H9 (cell line): ENCODE measurements around the gene CDC5L. TPM values are rescaled to one million over a fixed set of nuclear protein-coding genes. Genes with fewer than 3 reads are reported as not detected.

Source experiments
- DNase-seq: peaks from one replicate; pipeline ENCODE4 v3.0.0-alpha.2; 2017
- H2AFZ ChIP-seq: one replicate; pipeline ENCODE4 v1.6.1; 2013; ENCODE audit warnings: mild to moderate bottlenecking, low read length, control low read depth, moderate library complexity
- H2AK5ac ChIP-seq: 2 replicates; pipeline ENCODE4 v1.6.1; 2013; ENCODE audit warnings: low read length, control low read depth, mixed read lengths; ENCODE audit not compliant: insufficient read length
- H2BK120ac ChIP-seq: one replicate; pipeline ENCODE4 v1.6.1; 2013; ENCODE audit warnings: low read depth, mild to moderate bottlenecking, low read length, control low read depth, inconsistent platforms; ENCODE audit not compliant: poor library complexity, severe bottlenecking
- H2BK12ac ChIP-seq: 2 replicates; pipeline ENCODE4 v1.6.1; 2013; ENCODE audit warnings: low read length, control low read depth, mixed read lengths, low read depth; ENCODE audit not compliant: insufficient read length
- H2BK15ac ChIP-seq: 2 replicates; pipeline ENCODE4 v1.6.1; 2013; ENCODE audit warnings: low read depth, low read length, control low read depth
- H2BK20ac ChIP-seq: one replicate; pipeline ENCODE4 v1.6.1; 2013; ENCODE audit warnings: low read depth, mild to moderate bottlenecking, low read length, control low read depth, inconsistent platforms; ENCODE audit not compliant: poor library complexity, severe bottlenecking
- H2BK5ac ChIP-seq: 2 replicates; pipeline ENCODE4 v1.6.1; 2013; ENCODE audit warnings: low read length, control low read depth, mixed read lengths; ENCODE audit not compliant: insufficient read length
- H3K14ac ChIP-seq: 2 replicates; pipeline ENCODE4 v1.6.1; 2013; ENCODE audit warnings: low read length, control low read depth; ENCODE audit not compliant: insufficient read depth
- H3K18ac ChIP-seq: 2 replicates; pipeline ENCODE4 v1.6.1; 2013; ENCODE audit warnings: low read depth, mild to moderate bottlenecking, mixed read lengths, low read length, control low read depth; ENCODE audit not compliant: insufficient read length
- H3K23ac ChIP-seq: 2 replicates; pipeline ENCODE4 v1.6.1; 2013; ENCODE audit warnings: low read length, control low read depth, mixed read lengths, low read depth; ENCODE audit not compliant: insufficient read length
- H3K23me2 ChIP-seq: 2 replicates; pipeline ENCODE4 v1.6.1; 2013; ENCODE audit warnings: low read depth, mild to moderate bottlenecking, mixed read lengths, low read length, control low read depth; ENCODE audit not compliant: insufficient read length, poor library complexity, severe bottlenecking
- H3K27ac ChIP-seq: 2 replicates; pipeline ENCODE4 v1.5.1; 2013; ENCODE audit warnings: low read length, control low read depth, mixed read lengths, low read depth; ENCODE audit not compliant: insufficient read length
- H3K27me3 ChIP-seq: 2 replicates; pipeline ENCODE4 v1.6.1; 2013; ENCODE audit warnings: low read length, control low read depth, inconsistent platforms; ENCODE audit not compliant: insufficient read depth
- H3K4ac ChIP-seq: 2 replicates; pipeline ENCODE4 v1.6.1; 2013; ENCODE audit warnings: low read depth, mild to moderate bottlenecking, control low read depth, inconsistent platforms, low read length, moderate library complexity
- H3K4me1 ChIP-seq: 2 replicates; pipeline ENCODE4 v1.6.1; 2013; ENCODE audit warnings: low read length, control low read depth, inconsistent platforms; ENCODE audit not compliant: insufficient read depth
- H3K4me2 ChIP-seq: 2 replicates; pipeline ENCODE4 v1.6.1; 2013; ENCODE audit warnings: low read length, control low read depth, mixed read lengths; ENCODE audit not compliant: insufficient read length, insufficient read depth
- H3K56ac ChIP-seq: 2 replicates; pipeline ENCODE4 v1.6.1; 2013; ENCODE audit warnings: low read depth, mild to moderate bottlenecking, mixed read lengths, low read length, control low read depth; ENCODE audit not compliant: insufficient read length
- H3K79me1 ChIP-seq: 2 replicates; pipeline ENCODE4 v1.6.1; 2013; ENCODE audit warnings: low read depth, mild to moderate bottlenecking, moderate library complexity, low read length, control low read depth, inconsistent platforms; ENCODE audit not compliant: insufficient read depth, poor library complexity, severe bottlenecking
- H3K79me2 ChIP-seq: 2 replicates; pipeline ENCODE4 v1.6.1; 2013; ENCODE audit warnings: low read length, control low read depth, inconsistent platforms; ENCODE audit not compliant: insufficient read depth
- H3K9ac ChIP-seq: 2 replicates; pipeline ENCODE4 v1.6.1; 2013; ENCODE audit warnings: low read length, control low read depth, mixed read lengths; ENCODE audit not compliant: insufficient read length; ENCODE audit errors: extremely low read depth
- H3K9me3 ChIP-seq: one replicate; pipeline ENCODE4 v1.6.1; 2013; ENCODE audit warnings: low read depth, low read length, inconsistent platforms; ENCODE audit not compliant: control insufficient read depth
- H3T11ph ChIP-seq: one replicate; pipeline ENCODE4 v1.6.1; 2013; ENCODE audit warnings: mild to moderate bottlenecking, low read length, control low read depth, inconsistent platforms
- H4K20me1 ChIP-seq: one replicate; pipeline ENCODE4 v1.6.1; 2013; ENCODE audit not compliant: control insufficient read depth, insufficient read length, insufficient read depth
- H4K5ac ChIP-seq: 2 replicates; pipeline ENCODE4 v1.6.1; 2013; ENCODE audit warnings: low read depth, mild to moderate bottlenecking, mixed read lengths, low read length, control low read depth; ENCODE audit not compliant: insufficient read length
- H4K8ac ChIP-seq: replicated peaks from 2 replicates; pipeline ENCODE4 v1.6.1; 2013; ENCODE audit warnings: low read length, control low read depth, mixed read lengths, low read depth; ENCODE audit not compliant: insufficient read length
- H4K91ac ChIP-seq: 2 replicates; pipeline ENCODE4 v1.6.1; 2013; ENCODE audit warnings: low read depth, mild to moderate bottlenecking, moderate library complexity, mixed read lengths, low read length, control low read depth; ENCODE audit not compliant: insufficient read length
- H3K27ac Mint-ChIP-seq, 3 experiments: 2 replicates in 2 of 3; 3 replicates in 1 of 3; pipeline ENCODE4 v1.8.0; 2020 to 2021; ENCODE audit warnings: mixed read lengths in 3 of 3, mild to moderate bottlenecking in 1 of 3, moderate library complexity in 1 of 3
- H3K27me3 Mint-ChIP-seq: 2 replicates; pipeline ENCODE4 v1.8.0; 2021; ENCODE audit warnings: low read depth, mild to moderate bottlenecking, moderate library complexity, mixed read lengths
- H3K36me3 Mint-ChIP-seq, 3 experiments: 2 replicates in 2 of 3; 3 replicates in 1 of 3; pipeline ENCODE4 v1.8.0; 2020 to 2021; ENCODE audit warnings: low read depth in 3 of 3, mixed read lengths in 3 of 3; ENCODE audit not compliant: insufficient read depth in 1 of 3
- H3K4me1 Mint-ChIP-seq, 2 experiments: 2 replicates each; pipeline ENCODE4 v1.8.0; 2020; ENCODE audit warnings: mixed read lengths in 2 of 2
- H3K4me3 Mint-ChIP-seq, 2 experiments: 2 replicates in 1 of 2; 3 replicates in 1 of 2; pipeline ENCODE4 v1.8.0; 2020 to 2021; ENCODE audit warnings: mild to moderate bottlenecking in 2 of 2, mixed read lengths in 2 of 2, moderate library complexity in 1 of 2
- H3K9me3 Mint-ChIP-seq, 2 experiments: 2 replicates in 1 of 2; 3 replicates in 1 of 2; pipeline ENCODE4 v1.8.0; 2020; ENCODE audit warnings: mild to moderate bottlenecking in 2 of 2, mixed read lengths in 2 of 2, moderate library complexity in 1 of 2
- CTCF ChIP-seq: fragments of 200-600 bp; sonication (generic); conservative IDR thresholded peaks from 3 replicates; pipeline ENCODE4 v1.8.0; 2021; ENCODE audit warnings: antibody characterized with exemption, mild to moderate bottlenecking
- WGBS: extraction: QIAGEN DNeasy Blood & Tissue Kit; methylation state at CpG from one replicate; pipeline ENCODE4 v1.1.7; 2013; ENCODE audit warnings: missing lambda C conversion rate, low lambda C conversion rate, mixed read lengths; ENCODE audit not compliant: insufficient read length; ENCODE audit errors: extremely low coverage; 5-methylcytosine and 5-hydroxymethylcytosine counted together
- total RNA-seq: library from RNA; stranded (reverse); gene quantifications from 2 replicates; pipeline ENCODE4 v1.2.1, GENCODE V29; 2021

Gene CDC5L
- total RNA-seq, 1 experiment from 2014 or later: 34.3 TPM

GRCh38 chr6:44487002-44487401 lies 99.5 kb downstream of the CDC5L start:
- Histone ChIP-seq H2BK12ac (no peak overlapping the region), H2BK15ac (no peak overlapping the region), H3T11ph (no peak overlapping the region), H3K79me2 (no peaks in the 10 kb centered on the region), H2BK120ac (no peak overlapping the region), H2BK5ac (no peak overlapping the region), H3K27me3 (no peaks in the 10 kb centered on the region), H3K9ac (no peak overlapping the region), H3K14ac (no peak overlapping the region), H3K4me1 (peaks cover 4% of the 10 kb centered on the region; the same call in 1 of the 2 replicates), H2BK20ac (no peak overlapping the region), H4K8ac (no peak overlapping the region), H2AK5ac (no peak overlapping the region), H3K79me1 (no peaks in the 10 kb centered on the region), H3K4ac (no peak overlapping the region), H4K91ac (no peak overlapping the region), H3K9me3 (no peaks in the 10 kb centered on the region), H3K23me2 (no peaks in the 10 kb centered on the region), H3K4me2 (no peak overlapping the region), H3K27ac (no peak overlapping the region), H3K56ac (no peak overlapping the region), H4K20me1 (no peaks in the 10 kb centered on the region), H3K23ac (no peak overlapping the region), H3K18ac (no peak overlapping the region), H2AFZ (no peak overlapping the region), H4K5ac (no peak overlapping the region)
- H3K27ac Mint-ChIP-seq: no peak overlapping the region
- no peaks in the 10 kb centered on the region for H3K36me3 Mint-ChIP-seq
- no peak for TF ChIP-seq CTCF
- no CpG with 5 or more reads among the region's 1 CpG for WGBS
- peaks cover 21 to 24% of the 10 kb centered on the region in 2 experiments for H3K4me1 Mint-ChIP-seq
- H3K27me3 Mint-ChIP-seq: peaks cover 2% of the 10 kb centered on the region
- DNase-seq: no peak
- H3K9me3 Mint-ChIP-seq: no peaks in the 10 kb centered on the region
- H3K4me3 Mint-ChIP-seq: no peak overlapping the region
